Measurements from ENCODE around the gene INPP4A. TPM values are rescaled to one million over a fixed set of nuclear protein-coding genes. Genes with fewer than 3 reads are reported as not detected.

INPP4A gene
- total and polyA plus RNA-seq, 2 of the 13 experiments (the other 11 are each of a cell fraction or from before 2014, with no cell fraction given), result 10.1 to 10.9 TPM

DNA sequence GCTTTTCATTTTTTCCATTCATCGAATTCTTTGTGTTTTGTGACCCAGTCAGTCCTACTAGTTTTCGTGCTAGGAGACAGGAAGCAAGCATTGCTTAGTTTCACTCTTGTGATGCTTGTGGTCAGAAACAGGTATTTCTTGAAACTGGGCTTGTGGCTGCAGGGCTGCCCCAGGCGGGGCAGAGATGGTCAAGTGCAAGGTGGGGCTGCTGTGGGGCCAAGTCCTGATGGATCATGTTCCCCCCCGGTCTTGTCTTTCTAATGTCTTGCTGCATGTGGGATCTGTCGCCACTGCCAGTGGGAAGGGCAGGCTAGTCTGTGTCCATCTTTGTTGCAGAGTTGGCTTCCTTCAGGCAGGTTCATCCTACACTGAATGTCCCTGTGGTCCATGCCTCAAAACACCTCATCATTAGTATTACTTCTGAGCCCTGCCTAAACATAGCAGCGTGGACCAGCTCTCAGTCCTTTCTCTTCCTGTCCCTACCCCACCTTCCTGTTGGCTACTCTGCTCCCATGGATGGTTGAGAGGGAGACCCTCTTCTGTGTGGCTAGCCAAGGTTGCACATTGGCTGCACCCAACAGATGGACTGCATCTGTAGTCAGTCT is 38.7 kb downstream of the INPP4A start:
- in situ Hi-C loops (cut with HindIII; ENCODE audit: extremely low pct_ligation_motif_present, low pct_unique_long_range_greater_than_20kb) (no loop called here), intact Hi-C loops (cut with micrococcal nuclease; ENCODE audit: unreplicated experiment) (no loop called here)
- no peak overlapping the region for H3K4me3 ChIP-seq (replicated peaks in 1 of 3; ENCODE audit: insufficient read depth in 1 of 3, low read depth in 2 of 3, low read length in 3 of 3)
- H4K20me1 ChIP-seq (ENCODE audit: insufficient read depth, low read length), result no peaks in the 10 kb centered on the region
- 95% methylated on average over 5 of the region's 6 CpGs for WGBS (ENCODE audit: low lambda C conversion rate)
- peaks cover 31% of the 10 kb centered on the region for H3K4me1 ChIP-seq (ENCODE audit: insufficient read depth, low read length)
- BruUV-seq (replicated peaks), result no TSS peak
- H3K36me3 ChIP-seq (replicated peaks in 1 of 2; ENCODE audit: control insufficient read depth in 1 of 2, insufficient read depth in 2 of 2, low read length in 2 of 2), result no peaks in the 10 kb centered on the region
- POLR2A ChIA-PET, result no interaction called here
- no peak overlapping the region for H3K4me2 ChIP-seq (ENCODE audit: low read depth, low read length)
- H3K27me3 ChIP-seq (ENCODE audit: control insufficient read depth in 1 of 2, insufficient read depth in 2 of 2, low read length in 2 of 2), result no peaks in the 10 kb centered on the region
- no peak overlapping the region for H2AFZ ChIP-seq (ENCODE audit: low read length)
- CTCF ChIA-PET (ENCODE audit: low intra/inter-chr PET ratio, low total read pairs), result no interaction called here
- no peak overlapping the region for H3K9ac ChIP-seq (ENCODE audit: insufficient read depth, low read depth, low read length)
- FAIRE-seq (no peak), ATAC-seq (no peak), DNase-seq (ENCODE audit: low spot score) (no peak)
- no peaks in the 10 kb centered on the region for H3K79me2 ChIP-seq (ENCODE audit: insufficient read depth, low read length)
- H3K9me3 ChIP-seq (ENCODE audit: low read length), result no peaks in the 10 kb centered on the region
- no peak for TF ChIP-seq SMARCE1 (IDR thresholded peaks at IDR 0.05; ENCODE audit: borderline replicate concordance)
- no peak overlapping the region for H3K27ac ChIP-seq (ENCODE audit: extremely low read length, insufficient read depth, low read length)

DNA sequence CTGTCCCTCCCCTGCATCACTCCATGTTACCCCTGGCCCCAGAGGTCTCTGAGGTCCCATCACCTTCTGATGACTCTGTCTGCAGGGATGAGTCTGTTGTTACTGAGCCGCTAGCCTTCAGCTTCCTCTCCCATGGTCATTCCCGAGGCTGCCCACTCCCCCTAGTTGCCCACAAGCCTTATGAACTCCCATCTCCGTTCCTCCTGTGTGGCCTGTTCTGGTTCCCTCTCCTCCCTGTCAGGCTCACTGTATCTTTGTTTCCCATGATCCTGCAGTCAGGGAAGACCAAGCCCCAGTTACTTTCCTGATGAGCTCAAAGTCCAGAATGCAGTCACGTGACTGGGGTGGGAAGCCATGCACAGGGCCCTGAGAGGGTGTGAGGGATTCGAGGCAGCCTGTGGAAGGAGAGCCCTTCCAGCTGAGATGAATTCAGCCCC is 39.5 kb downstream of the INPP4A start:
- Histone ChIP-seq H3K9ac (ENCODE audit: insufficient read depth, low read depth, low read length) (no peak overlapping the region), H3K79me2 (ENCODE audit: insufficient read depth, low read length) (no peaks in the 10 kb centered on the region), H3K9me3 (ENCODE audit: low read length) (no peaks in the 10 kb centered on the region), H3K36me3 (replicated peaks in 1 of 2; ENCODE audit: control insufficient read depth in 1 of 2, insufficient read depth in 2 of 2, low read length in 2 of 2) (no peaks in the 10 kb centered on the region), H4K20me1 (ENCODE audit: insufficient read depth, low read length) (no peaks in the 10 kb centered on the region), H3K27ac (ENCODE audit: extremely low read length, insufficient read depth, low read length) (no peak overlapping the region), H3K4me3 (replicated peaks in 1 of 3; ENCODE audit: insufficient read depth in 1 of 3, low read depth in 2 of 3, low read length in 3 of 3) (no peak overlapping the region), H3K4me1 (ENCODE audit: insufficient read depth, low read length) (peaks cover 38% of the 10 kb centered on the region), H3K4me2 (ENCODE audit: low read depth, low read length) (peak overlapping the region; percentile 10; the same call in 1 of the 2 replicates), H3K27me3 (ENCODE audit: control insufficient read depth in 1 of 2, insufficient read depth in 2 of 2, low read length in 2 of 2) (no peaks in the 10 kb centered on the region), H2AFZ (ENCODE audit: low read length) (no peak overlapping the region)
- ATAC-seq, result peak; percentile 51
- FAIRE-seq, result peak; percentile 18
- in situ Hi-C loops (cut with HindIII; ENCODE audit: extremely low pct_ligation_motif_present, low pct_unique_long_range_greater_than_20kb), result no loop called here
- DNase-seq (ENCODE audit: low spot score), result peak; percentile 80
- intact Hi-C loops (cut with micrococcal nuclease; ENCODE audit: unreplicated experiment), result no loop called here
- ChIA-PET CTCF (ENCODE audit: low intra/inter-chr PET ratio, low total read pairs) (no interaction called here), POLR2A (interaction anchor here (1.0 kb wide), 1 partner anchor 14 kb away, joined by 4 read pairs; no protein-coding TSS in a partner anchor)
- WGBS (ENCODE audit: low lambda C conversion rate), result 48% methylated on average over 5 of the region's 5 CpGs
- no TSS peak for BruUV-seq (replicated peaks)
- TF ChIP-seq, protein P1, sequence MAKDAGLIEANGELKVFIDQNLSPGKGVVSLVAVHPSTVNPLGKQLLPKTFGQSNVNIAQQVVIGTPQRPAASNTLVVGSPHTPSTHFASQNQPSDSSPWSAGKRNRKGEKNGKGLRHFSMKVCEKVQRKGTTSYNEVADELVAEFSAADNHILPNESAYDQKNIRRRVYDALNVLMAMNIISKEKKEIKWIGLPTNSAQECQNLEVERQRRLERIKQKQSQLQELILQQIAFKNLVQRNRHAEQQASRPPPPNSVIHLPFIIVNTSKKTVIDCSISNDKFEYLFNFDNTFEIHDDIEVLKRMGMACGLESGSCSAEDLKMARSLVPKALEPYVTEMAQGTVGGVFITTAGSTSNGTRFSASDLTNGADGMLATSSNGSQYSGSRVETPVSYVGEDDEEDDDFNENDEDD (CRISPR knock-in tag; IDR thresholded peaks at IDR 0.05; ENCODE audit: borderline replicate concordance), result peak; percentile 90; the same call in 1 of the 2 replicates
- TF ChIP-seq NKX3-1 (CRISPR knock-in tag; IDR thresholded peaks at IDR 0.05), result 0 out of 2 replicates have a peak, but pooled peaks have one; percentile 50
- TF ChIP-seq, protein P2, sequence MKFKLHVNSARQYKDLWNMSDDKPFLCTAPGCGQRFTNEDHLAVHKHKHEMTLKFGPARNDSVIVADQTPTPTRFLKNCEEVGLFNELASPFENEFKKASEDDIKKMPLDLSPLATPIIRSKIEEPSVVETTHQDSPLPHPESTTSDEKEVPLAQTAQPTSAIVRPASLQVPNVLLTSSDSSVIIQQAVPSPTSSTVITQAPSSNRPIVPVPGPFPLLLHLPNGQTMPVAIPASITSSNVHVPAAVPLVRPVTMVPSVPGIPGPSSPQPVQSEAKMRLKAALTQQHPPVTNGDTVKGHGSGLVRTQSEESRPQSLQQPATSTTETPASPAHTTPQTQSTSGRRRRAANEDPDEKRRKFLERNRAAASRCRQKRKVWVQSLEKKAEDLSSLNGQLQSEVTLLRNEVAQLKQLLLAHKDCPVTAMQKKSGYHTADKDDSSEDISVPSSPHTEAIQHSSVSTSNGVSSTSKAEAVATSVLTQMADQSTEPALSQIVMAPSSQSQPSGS (CRISPR knock-in tag; IDR thresholded peaks at IDR 0.05), result peak; percentile 38; the same call in 1 of the 2 replicates
- TF ChIP-seq RXRB (CRISPR knock-in tag; IDR thresholded peaks at IDR 0.05; ENCODE audit: borderline replicate concordance), result 0 out of 2 replicates have a peak, but pooled peaks have one; percentile 21
- TF ChIP-seq REPIN1 (CRISPR knock-in tag; IDR thresholded peaks at IDR 0.05; ENCODE audit: borderline replicate concordance, low read depth), result peak; percentile 27; the same call in 1 of the 2 replicates
- TF ChIP-seq, protein P3, sequence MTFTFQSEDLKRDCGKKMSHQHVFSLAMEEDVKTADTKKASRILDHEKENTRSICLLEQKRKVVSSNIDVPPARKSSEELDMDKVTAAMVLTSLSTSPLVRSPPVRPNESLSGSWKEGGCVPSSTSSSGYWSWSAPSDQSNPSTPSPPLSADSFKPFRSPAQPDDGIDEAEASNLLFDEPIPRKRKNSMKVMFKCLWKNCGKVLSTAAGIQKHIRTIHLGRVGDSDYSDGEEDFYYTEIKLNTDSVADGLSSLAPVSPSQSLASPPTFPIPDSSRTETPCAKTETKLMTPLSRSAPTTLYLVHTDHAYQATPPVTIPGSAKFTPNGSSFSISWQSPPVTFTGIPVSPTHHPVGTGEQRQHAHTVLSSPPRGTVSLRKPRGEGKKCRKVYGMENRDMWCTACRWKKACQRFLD (CRISPR knock-in tag; IDR thresholded peaks at IDR 0.05; ENCODE audit: borderline replicate concordance), result no peak
- no peak for TF ChIP-seq ARNTL (CRISPR knock-in tag; IDR thresholded peaks at IDR 0.05)
- no peak for TF ChIP-seq HOXA7 (CRISPR knock-in tag; IDR thresholded peaks at IDR 0.05)
- TF ChIP-seq CCDC6 (CRISPR knock-in tag; IDR thresholded peaks at IDR 0.05), result 0 out of 2 replicates have a peak, but pooled peaks have one; percentile 46
- TF ChIP-seq, protein P4, sequence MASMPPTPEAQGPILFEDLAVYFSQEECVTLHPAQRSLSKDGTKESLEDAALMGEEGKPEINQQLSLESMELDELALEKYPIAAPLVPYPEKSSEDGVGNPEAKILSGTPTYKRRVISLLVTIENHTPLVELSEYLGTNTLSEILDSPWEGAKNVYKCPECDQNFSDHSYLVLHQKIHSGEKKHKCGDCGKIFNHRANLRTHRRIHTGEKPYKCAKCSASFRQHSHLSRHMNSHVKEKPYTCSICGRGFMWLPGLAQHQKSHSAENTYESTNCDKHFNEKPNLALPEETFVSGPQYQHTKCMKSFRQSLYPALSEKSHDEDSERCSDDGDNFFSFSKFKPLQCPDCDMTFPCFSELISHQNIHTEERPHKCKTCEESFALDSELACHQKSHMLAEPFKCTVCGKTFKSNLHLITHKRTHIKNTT (CRISPR knock-in tag; IDR thresholded peaks at IDR 0.05), result no peak
- TF ChIP-seq XRCC5 (optimal IDR thresholded peaks at IDR 0.05; ENCODE audit: low read length), result peak; percentile 22
- peak; percentile 40; the same call in 1 of the 2 replicates for TF ChIP-seq KDM5B (CRISPR knock-in tag; IDR thresholded peaks at IDR 0.05; ENCODE audit: borderline replicate concordance)
